PFSK-1 (cell line): Measurements from ENCODE around the gene MGAT5.

Experiments
- SIN3A ChIP-seq: IDR thresholded peaks from 2 replicates; pipeline ENCODE4 v1.6.1; 2012; ENCODE audit warnings: mild to moderate bottlenecking, low read length, moderate library complexity, borderline replicate concordance; ENCODE audit not compliant: insufficient read depth
- TAF1 ChIP-seq: IDR thresholded peaks from 2 replicates; pipeline ENCODE4 v1.6.1; 2012; ENCODE audit warnings: low read length, control low read depth, borderline replicate concordance; ENCODE audit not compliant: insufficient read depth

GRCh38 chr2:134411279-134411827 lies 157.5 kb downstream of the MGAT5 start:
- TF ChIP-seq TAF1 (no peak), SIN3A (no peak)
